NK-92 treated with Interleukin-12 subunit alpha and Interleukin-12 subunit beta, amount 100 ng/mL, for 24 hours (cell line): ENCODE measurements around the gene WDR86.

Experiments
- DNase-seq: peaks from one replicate; lab custom pipeline; 2025; lab: John Stamatoyannopoulos, UW

WDR86 gene

DNA sequence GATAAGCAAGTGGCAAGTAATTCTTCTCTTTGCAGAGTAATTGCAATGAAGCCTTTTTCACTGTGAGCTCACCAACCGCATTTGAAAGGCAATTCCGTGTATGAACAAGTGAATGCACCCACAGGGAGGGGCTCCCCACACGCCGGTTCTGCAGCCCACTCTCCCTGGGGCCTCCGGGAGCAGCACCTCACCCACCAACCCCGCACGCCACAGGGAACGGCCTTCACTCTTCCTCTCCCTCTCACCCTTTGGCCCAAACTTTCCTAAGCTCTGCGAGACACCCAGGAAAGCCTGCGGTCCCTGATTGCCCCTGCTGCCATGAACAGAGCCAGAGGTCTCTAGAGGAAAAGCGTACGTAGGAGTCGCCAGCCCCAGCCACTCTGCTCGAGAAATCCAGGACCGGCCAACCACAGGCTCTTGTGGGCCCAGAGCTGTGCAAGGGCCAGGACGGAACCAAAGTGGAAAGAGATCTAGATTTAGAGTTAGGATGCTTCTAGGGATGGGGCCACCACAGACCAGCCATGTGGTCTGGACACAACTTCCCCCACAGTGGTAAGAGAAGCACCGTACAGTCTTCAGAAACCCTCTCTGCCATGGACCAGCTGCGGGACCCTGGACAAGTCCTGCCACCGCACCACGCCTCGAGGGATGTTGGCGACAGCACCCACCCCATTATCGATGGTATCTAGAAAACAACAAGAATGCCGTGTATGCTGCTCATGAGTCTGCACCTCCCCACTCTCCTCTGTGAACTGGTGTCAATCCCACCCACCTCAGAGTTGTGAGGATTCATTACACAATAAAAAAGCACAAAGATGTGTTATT is 3.6 kb downstream of the WDR86 start:
- DNase-seq = no peak

DNA sequence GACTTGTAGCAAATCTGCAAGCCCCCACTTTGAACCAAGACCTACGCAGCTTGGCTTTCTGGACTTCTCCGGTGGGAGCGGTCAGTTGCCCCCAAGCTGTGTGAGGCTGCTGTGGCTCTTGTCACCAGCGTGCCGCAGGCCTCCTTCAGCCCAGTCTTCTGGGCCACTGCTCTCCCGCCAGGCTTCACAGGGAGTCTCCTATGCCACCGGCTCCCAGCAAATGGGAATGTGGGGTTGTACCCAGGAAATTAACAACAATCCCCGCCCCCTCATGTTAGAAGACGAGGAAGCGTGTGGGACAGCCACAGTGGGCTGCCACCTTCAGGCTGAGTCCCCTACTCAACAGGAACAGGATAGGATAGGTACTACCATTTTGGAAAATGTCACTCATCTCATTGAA is 4.2 kb downstream of the WDR86 start:
- no peak for DNase-seq

DNA sequence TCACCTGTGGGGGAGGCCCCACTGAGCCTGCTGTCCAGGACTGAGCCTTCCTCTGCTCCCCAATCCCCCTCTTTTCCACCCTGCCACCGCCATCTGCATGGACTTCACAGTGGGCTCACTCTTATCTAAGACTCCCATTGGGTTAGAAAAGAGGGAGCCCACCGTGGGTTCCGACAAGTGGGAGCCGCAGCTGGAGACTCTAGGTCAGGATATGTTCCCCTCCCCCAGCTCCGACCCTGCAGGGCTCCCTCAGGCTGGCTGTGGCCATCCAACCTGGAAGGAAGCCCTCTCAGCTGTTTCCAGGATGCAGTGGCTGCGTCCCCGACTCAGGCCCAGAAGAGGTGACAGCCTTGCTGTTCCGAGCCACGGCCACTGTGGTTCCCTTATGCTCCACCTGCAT is 4.8 kb downstream of the WDR86 start:
- no peak for DNase-seq

DNA sequence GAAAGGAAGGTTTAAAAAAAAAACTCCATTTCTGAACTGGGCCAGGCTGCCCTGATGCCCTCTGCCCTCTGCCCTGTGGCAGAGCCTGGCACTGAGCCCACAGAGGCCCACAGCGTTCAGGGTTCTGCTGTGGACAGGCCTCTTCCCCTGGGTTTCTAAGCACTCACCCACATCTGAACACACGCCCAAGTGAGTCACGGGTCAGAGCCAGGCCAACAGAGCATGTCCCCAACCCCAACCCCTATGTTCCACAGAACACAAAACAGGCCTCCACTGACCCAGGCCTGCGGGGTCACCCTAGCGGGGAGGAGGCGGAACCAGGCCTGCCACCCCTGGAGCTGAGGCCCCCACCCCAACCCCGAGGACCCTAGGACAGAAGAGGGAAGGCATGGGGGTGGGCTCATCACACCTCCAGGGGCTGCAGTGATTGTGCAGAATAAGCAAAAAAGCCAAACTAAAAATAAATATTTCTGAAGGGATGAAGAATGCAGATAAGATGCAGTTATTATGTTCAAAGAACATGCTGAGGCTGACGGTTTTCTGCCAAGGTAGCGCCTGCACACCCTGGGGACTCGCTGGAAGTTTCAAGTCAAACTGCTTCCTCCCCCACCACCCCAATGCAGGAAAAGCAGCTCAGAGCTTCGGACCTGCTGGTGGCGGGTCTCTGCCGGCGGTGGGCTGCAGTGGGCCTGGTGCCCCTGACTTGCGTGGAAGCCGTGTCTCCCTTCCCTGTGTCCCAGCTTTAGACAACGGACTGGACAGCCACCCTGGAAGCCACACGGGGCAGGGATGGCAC is 5.4 kb downstream of the WDR86 start:
- DNase-seq = no peak

DNA sequence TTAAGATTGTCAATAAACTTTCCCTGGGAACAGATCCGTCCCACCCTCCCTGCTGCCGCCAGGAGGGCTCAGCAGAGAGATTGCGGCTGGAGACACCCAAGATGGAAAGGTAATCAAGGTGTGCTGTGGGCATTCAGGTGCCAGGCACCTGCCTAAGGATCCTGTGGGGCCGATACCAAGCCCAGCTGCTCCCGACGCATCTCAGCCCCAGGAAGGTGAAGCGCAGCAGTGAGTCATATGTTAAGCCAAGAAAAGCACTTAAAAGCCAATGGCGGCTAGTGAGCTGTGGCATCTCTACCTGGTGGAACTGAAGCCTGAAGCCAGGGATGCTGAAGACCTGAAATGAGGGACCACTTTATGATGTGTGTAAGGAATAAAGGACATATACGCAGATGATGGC is 6.1 kb downstream of the WDR86 start:
- DNase-seq = no peak

DNA sequence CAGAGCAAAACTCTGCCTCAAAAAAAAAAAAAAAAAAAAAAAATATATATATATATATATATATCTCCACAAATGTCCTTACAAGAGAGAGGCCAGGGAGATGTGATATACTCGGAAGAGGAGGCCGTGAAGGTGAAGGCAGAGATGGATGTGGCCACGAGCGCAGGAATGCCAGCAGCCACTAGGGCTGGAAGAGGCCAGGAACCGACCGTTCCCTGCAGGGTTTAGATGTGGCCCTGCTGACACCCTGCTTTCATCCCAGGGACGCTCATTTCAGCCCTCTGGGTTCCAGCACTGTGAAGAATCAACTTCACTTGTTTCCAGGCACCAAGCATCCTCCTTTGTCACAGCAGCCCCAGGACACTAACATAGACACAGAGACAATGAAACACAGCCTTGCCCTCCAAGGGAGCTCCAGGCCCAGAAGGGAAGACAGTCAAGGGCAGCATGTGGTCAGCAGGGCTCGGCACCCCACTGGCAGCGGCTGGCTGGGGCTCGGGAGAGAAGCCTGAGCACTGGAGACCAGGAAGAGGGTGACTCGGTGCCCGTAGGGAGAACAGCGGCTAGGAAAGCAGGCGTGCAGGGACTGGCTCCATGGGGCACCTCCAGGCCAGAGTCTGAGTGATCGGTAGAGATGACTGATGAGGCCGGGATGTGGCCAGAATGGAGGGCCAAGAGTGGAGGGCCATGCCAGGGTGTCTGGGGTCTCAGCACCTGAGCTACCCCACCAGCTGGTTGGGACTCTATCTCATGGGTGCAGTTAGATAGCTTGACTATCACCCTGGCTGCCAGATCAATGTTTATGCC is 7.6 kb downstream of the WDR86 start:
- no peak for DNase-seq

DNA sequence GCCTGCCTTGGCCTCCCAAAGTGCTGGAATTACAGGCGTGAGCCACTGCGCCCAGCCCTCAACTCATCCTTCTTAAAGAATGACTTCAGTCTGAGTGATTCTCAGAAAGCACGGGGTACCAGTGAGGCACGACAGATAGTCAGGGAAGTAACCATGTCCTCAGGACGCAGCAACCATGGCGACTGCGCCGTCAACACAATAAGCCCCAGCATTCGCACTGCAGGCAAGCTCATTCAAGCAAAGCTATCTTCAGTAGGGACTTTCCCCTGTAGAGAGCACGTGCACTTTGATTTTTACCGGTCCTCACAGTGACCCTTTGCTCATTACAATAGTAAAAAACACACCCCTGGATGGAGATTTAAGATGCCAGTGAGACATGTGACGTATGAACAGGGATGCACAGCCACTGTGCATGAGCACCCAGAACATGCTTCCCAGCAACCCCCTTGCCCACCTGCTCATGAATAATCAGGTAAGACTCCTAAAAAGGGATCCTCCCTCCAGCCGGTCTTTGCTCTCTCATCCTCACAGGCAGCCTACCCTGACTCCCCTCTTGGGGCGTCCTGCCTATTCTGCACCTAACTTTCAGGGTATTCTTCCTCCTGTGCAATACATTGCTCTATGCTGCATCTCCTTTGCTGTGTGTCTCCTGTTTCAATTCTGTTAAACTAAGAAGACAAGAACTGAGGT is 9.1 kb downstream of the WDR86 start:
- DNase-seq = no peak

DNA sequence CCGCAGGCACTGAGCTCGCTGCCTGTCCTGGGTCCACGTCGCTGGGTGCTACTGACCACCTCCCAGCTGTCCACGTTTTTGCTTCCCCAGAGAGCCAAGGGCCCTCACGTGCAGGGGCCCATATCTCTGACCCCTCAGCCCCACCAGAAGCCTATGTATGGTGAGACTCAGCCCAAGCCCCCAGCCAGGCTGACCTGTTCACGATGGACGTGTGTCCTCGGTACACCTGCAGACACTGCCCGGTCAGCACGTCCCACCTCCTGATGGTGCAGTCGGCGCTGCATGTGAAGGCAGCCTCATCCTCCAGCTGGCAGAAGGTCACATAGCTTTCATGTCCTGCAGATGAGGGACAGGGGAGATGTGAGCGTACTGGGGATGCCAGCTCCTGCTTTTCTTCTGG is 9.9 kb downstream of the WDR86 start:
- DNase-seq = no peak

DNA sequence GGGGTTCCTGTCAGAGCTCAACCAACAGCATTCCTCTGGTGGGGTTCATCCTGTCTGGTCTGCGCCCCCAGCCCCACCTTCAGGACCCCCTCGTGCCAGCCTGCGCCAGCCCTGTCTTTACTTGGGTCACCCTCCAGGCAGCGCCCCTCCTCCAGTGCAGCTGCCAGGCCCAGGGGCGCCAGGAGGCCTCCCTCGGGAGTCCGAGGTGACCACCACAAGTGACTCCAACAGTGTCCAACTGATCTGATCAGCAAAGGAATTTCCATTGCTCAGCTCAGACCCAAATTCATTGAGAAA is 10.6 kb downstream of the WDR86 start:
- no peak for DNase-seq

DNA sequence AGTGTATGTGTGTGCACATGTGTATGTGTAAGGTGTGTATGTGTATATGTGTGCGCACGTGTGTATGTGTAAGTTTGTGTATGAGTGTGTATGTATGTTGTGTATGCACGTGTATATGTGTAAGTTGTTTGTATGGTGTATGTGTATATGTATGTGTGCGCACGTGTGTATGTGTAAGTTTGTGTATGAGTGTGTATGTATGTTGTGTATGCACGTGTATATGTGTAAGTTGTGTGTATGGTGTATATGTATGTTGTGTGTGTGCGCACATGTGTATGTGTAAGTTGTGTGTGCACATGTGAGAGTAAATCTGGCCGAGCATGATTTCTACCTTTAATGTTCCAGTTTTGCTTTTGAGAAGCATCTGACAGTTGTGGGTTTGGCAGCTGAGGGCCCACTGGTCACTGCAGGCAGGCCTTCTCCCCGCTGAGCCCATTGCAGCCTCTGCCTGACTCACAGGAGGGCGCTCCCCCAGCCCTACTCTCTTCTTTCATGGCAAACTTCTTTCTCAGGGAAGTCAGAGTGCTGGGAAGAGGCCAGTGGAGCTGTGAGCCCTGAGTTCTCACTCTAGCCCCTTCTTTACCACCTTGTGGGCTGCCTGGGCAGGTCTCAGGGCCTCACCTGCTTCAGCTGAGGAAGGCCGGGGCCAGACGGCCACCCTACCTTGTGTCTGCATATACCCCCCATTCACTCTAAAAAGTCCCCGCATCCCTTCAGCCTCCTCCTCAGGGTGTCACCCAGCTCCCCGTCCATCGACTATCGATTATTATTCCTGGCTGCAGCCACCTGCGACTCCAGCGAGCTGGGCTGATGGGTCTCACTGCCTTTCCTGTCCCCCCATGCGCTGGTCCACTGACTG is 11.2 kb downstream of the WDR86 start:
- DNase-seq = no peak

DNA sequence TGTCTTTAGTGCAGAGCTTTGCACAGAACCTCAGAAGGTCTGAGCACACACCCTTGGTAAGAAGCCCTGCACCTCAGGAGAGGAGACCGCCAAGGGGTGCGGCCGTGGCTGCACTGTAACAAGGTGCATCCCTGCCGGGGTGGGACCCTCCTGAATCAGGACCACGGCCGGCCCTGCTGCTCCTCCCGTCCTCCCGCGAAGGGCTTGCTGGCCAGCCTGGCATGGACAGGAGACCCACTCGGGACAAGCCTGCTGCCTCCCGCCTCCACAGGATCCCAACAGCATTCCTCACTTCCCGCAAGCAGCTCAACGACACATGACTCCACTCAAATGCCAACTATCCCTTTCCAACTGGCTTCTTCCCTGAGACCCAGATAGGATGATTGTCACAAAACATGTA is 12.8 kb downstream of the WDR86 start:
- DNase-seq = no peak

DNA sequence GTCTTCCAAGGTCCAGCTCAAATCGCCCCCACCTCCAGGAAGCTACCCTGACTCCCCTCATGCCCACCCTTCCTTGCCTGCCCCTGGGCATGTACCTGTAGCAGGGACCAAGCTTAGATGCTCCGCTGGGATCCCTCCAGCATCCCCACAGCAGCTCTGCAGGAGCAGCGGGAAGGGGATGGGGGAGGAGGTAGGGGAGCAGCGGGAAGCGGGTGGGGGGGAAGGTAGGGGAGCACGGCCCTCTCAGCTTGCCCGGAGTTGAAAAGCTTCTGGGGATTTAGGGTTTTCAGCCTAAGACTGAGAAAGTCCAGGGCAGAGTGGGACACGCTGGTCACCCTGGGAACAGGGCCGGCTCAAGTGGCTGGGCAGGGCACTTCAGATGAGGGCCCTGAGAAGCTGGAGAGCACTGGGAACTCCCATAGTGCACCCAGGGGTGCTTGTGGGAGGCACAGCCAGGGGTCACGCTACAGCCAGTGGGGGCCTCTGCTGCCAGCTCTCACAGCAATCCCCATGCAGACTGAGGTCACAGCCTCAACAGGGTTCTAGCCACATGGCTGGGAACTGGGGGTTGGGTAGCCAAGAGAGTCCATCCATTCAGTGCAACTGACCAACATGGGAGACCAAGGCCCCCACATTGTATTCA is 13.4 kb downstream of the WDR86 start:
- no peak for DNase-seq

DNA sequence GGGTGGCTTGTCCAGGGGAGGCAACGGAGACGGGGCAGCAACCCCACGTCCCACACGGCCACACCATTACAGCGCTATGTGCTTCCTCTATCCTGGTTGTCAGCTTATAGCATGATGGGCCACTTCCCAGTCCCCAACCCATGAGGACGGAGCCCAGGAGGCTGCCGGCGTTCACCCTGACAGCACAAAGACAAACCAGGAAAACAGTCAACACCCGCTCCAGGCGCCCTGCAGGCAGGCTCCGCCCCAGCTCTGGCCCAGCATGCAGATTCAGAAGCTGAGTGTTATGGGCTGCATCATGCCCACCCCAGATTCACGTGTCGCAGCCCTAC is 14.8 kb downstream of the WDR86 start:
- DNase-seq = no peak

DNA sequence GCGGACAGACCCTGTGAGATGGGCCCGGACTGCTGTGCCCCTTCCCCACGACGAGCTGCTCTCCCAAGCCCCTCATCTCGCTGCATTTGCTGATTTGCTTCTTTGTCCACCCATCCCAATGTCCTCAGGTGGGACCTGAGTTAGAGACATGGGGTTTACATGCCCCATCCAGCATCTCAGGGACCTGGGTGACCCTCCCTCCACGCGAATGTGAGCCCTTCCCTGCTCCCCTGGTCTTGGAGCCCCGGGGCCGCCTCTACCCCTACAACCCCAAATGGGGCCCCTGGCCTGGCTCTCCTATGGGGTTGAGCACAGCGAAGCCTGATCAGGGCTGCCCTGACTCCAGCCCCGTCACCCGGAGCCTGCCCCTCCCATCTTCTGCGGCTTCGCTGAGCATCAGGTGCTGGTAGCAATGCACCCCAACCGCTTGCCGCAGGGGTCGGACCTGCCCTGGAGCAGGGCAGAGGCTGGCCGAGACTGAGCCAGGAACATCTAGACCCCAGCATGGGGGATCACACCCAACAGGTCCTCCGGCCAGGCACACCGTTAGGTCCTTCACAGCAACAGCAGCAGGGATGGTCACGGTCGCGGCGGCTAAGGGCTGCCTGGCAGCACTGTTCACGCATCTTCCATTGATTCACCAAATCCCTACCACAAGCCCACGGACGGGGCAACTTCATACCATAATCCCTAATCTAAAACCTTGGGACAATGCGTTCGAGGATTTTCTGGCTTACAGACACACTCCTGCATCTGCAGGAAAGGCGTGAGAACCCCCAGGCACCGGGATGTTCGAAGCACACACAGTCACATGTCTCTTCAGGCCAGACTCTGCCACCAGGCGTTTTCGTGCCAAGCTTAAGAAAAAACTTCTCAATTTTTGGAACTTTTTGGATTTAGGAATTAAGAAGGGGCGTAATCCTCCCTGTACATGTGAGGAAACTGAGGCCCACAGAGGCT is 15.5 kb downstream of the WDR86 start:
- DNase-seq = no peak

DNA sequence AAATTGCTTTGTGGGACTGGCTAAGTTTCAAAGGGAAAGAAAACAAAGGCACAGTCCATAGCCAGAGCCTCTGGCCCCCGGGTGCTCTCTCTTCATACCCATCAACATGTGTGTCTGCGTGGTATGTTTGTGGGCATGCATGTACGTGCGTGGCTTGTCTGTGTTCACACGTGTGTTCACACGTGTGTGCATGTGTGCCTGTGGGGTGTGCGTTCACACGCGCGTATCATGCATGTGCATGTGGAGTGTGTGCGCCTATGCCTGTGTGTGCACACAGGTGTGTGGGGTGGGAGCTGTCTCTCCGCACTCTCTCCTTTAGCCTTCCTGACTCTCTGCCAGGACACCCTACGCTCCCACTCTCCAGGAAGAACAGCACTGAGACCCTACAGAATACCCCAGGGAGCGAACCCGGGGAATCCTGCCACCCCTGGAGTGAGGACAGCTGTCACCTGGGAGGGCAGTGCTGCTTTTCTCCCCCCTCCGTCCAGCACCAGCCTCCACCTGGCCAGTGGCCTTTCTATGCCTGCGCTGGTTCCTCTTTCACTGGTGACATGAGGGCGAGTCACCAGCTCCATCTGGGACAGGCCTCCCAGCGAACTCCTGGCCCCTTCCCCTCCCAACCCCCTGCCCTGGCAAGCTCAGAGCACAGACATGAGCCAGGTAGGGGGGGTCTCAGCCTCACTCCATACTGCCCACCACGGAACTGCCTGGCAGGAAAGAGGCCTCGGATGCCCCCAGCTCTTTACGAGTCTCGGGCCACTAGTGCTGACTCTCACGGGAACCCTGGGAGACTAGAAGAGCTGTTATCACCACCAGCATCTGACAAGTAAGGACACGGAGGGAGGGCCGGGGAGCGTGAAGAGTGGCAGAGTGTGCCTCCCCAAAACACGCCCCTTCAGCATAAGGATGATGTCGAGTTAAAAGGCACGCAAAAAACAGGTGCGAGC is 16.5 kb downstream of the WDR86 start:
- DNase-seq = no peak

DNA sequence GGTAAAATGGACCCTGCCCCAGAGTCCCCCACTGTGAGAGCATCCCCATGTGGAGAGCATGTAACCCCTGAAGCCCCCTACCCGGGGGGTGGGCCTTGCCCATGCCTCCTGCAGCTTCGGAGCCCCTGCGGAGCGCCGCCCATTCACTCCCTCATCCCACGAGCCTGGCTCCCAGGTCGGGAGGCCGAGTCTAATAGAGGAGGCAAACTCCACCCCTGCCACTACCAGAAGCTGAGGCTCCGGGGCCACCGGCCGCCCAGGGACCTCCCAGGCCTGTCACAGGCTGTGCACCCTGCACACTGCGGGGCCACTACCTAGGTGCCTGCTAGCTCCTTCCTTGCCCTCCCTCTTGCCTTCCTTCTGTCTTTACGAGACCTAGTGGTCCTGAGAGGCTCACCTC is 17.4 kb downstream of the WDR86 start:
- DNase-seq = no peak

DNA sequence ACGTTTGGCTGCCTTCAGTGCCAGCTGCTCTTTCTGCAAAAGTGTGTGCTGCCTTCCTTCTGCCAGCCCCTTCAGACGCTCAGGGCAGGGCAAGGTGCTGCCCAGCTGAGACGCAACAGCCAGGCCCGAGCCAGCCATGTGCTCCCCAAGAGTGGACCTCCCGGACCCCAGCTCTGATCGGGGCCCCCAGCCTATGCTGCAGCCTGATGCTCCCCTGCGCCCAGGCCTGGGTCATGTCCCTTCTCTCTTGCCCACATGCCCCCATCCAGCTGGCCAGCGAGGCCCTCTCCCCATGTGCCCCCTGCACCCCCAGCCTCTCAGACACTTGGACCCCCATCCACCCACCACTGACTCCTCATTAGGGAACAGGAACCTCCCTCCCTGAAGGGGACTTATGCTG is 17.8 kb downstream of the WDR86 start:
- DNase-seq = no peak

DNA sequence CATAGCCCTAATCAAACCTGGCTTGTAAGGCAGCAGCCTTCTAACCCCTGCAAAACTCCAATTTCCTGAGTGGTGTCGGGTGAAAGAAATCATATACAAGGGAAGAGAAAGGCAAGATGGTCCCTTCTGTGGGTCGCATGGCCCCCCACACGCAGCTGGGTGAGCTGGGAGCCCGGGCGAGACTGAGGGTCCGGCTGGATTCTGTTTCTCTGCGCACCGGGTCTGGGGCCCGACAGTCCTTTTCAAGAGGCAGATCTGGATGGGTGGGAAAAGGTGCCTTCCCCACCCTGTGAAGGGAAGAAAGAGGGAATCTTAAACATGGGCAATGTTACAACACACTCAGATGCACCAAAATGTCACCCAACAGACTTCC is 18.5 kb downstream of the WDR86 start:
- DNase-seq = no peak
